Stimulated activated CD4-positive, alpha-beta T cell treated with anti-CD3 and anti-CD28 coated beads, Interleukin-1b, Interleukin-23, amount 100 ng/mL, for 24 hours (primary cell): ENCODE data around the gene TRANK1.
A peak's percentile ranks its signal among the peaks of the same experiment; 100 is the strongest.
"Not testable (repeated sequence)": the region's sequence is repeated elsewhere in the genome, so short reads cannot be mapped to it uniquely, and the experiment has no call there.

Experiments
- DNase-seq, 4 experiments: peaks; one replicate each; pipeline ENCODE4 v3.0.0-alpha.2; 2020; ENCODE audit warnings: low read depth in 4 of 4, low spot score in 1 of 4

Gene TRANK1

GRCh38 chr3:36894914-36895313 is 49.9 kb downstream of the TRANK1 start:
- DNase-seq, result no peak

- no peak for DNase-seq
Observed at GRCh38 chr3:36893826-36894225, 51.0 kb downstream of the TRANK1 start.

- DNase-seq, result no peak
Observed at GRCh38 chr3:36893137-36893557, 51.7 kb downstream of the TRANK1 start.

- DNase-seq, result no peak
Observed at GRCh38 chr3:36892457-36893136, 52.3 kb downstream of the TRANK1 start.

- DNase-seq, result no peak
Observed at GRCh38 chr3:36891701-36892160, 53.1 kb downstream of the TRANK1 start.

GRCh38 chr3:36891097-36891496 is 53.8 kb downstream of the TRANK1 start:
- DNase-seq, result not testable (repeated sequence)

- no peak for DNase-seq
Observed at GRCh38 chr3:36890261-36890660, 54.6 kb downstream of the TRANK1 start.

- DNase-seq, result no peak
Observed at GRCh38 chr3:36881735-36882134, 63.1 kb downstream of the TRANK1 start.

- DNase-seq, result not testable (repeated sequence)
Observed at GRCh38 chr3:36879842-36880241, 65.0 kb downstream of the TRANK1 start.

- DNase-seq, result no peak
Observed at GRCh38 chr3:36877930-36878685, 66.7 kb downstream of the TRANK1 start.

- no peak for DNase-seq
Observed at GRCh38 chr3:36876181-36876936, 68.5 kb downstream of the TRANK1 start.

- no peak for DNase-seq
Observed at GRCh38 chr3:36875397-36875796, 69.5 kb downstream of the TRANK1 start.

GRCh38 chr3:36874424-36874823 is 70.4 kb downstream of the TRANK1 start:
- DNase-seq, result no peak

GRCh38 chr3:36871379-36872126 is 73.3 kb downstream of the TRANK1 start:
- no peak for DNase-seq

GRCh38 chr3:36868614-36869436 is 76.0 kb downstream of the TRANK1 start:
- peak in 2 of 4 experiments; percentile 12 to 29 for DNase-seq

- no peak for DNase-seq
Observed at GRCh38 chr3:36867810-36868209, 77.0 kb downstream of the TRANK1 start.

- no peak for DNase-seq
Observed at GRCh38 chr3:36866368-36866767, 78.5 kb downstream of the TRANK1 start.

- DNase-seq, result no peak
Observed at GRCh38 chr3:36864180-36865053, 80.4 kb downstream of the TRANK1 start.

- DNase-seq, result no peak
Observed at GRCh38 chr3:36862076-36862755, 82.6 kb downstream of the TRANK1 start.
